ENCODE results near the gene ASAP2.

DNA sequence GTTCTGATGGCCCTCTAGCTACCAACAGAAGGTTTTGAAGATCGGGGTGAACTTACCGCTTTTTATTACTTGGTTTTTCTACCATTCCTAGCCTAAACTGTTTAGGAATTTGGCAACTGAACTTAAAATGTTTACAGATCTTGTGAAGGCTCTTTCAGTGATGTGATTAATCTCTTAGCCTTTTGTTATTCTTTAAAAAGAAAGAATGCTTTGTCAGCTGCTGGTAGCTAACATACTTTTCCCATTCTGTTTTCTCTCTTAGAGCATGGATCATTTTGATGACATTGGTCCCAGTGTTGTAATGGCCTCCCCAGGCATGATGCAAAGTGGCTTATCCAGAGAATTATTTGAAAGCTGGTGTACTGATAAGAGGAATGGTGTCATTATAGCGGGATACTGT, 234.9 kb downstream of the ASAP2 start:
- no peak for TF ChIP-seq POLR2AphosphoS5 (IDR thresholded peaks at IDR 0.05; ENCODE audit: borderline replicate concordance, low read depth, low read length)
- no peak for TF ChIP-seq EZH2 (IDR thresholded peaks at IDR 0.05)

Measured in SK-N-MC (cell line).